Measurements from ENCODE around the gene PFKFB1.

PFKFB1 gene

GRCh38 chrX:54994099-54994498, at the start of gene PFKFB1:
PFKFB1 (minus strand) TSS chrX:54994188; CDS start chrX:54994007, 181 bp downstream.
- DNase-seq = no peak

- DNase-seq = no peak
Measured at GRCh38 chrX:55041514-55041913, 47.5 kb upstream of the PFKFB1 start.

GRCh38 chrX:55039471-55039870, 45.5 kb upstream of the PFKFB1 start:
- no peak for DNase-seq

GRCh38 chrX:55033429-55033828, 39.4 kb upstream of the PFKFB1 start:
- DNase-seq = no peak

- DNase-seq = no peak
Measured at GRCh38 chrX:55030271-55031205, 36.5 kb upstream of the PFKFB1 start, which contains the start of gene ALAS2. ALAS2 (minus strand) TSS chrX:55030977; CDS start chrX:55026000, 4,977 bp downstream.

- DNase-seq = no peak
Measured at GRCh38 chrX:55029291-55029690, 35.3 kb upstream of the PFKFB1 start.

- no peak for DNase-seq
Measured at GRCh38 chrX:55028611-55029010, 34.6 kb upstream of the PFKFB1 start.

- no peak for DNase-seq
Measured at GRCh38 chrX:55028040-55028439, 34.1 kb upstream of the PFKFB1 start.

- DNase-seq = no peak
Measured at GRCh38 chrX:55026840-55027239, 32.9 kb upstream of the PFKFB1 start.

- DNase-seq = no peak
Measured at GRCh38 chrX:55026143-55026542, 32.2 kb upstream of the PFKFB1 start.

GRCh38 chrX:55014897-55015299, 20.9 kb upstream of the PFKFB1 start:
- DNase-seq = no peak

GRCh38 chrX:55011294-55011693, 17.3 kb upstream of the PFKFB1 start:
- DNase-seq = no peak

GRCh38 chrX:55008571-55009358, 14.8 kb upstream of the PFKFB1 start:
- DNase-seq = no peak

- no peak for DNase-seq
Measured at GRCh38 chrX:55007656-55008055, 13.7 kb upstream of the PFKFB1 start.

GRCh38 chrX:55006827-55007621, 13.0 kb upstream of the PFKFB1 start:
- no peak for DNase-seq

GRCh38 chrX:55005256-55005655, 11.3 kb upstream of the PFKFB1 start:
- DNase-seq = no peak

- no peak for DNase-seq
Measured at GRCh38 chrX:55004231-55004630, 10.2 kb upstream of the PFKFB1 start.

- DNase-seq = peak; percentile 89 to 93
Measured at GRCh38 chrX:54999717-55000598, 6.0 kb upstream of the PFKFB1 start, which contains the start of gene APEX2. APEX2 (plus strand) TSS chrX:55000363; CDS start chrX:55000423, 60 bp downstream.

GRCh38 chrX:54995621-54996020, 1.6 kb upstream of the PFKFB1 start:
- DNase-seq = no peak

- no peak for DNase-seq
Measured at GRCh38 chrX:54994668-54995351, 822 bp upstream of the PFKFB1 start.
